OCI-LY3 (cell line): ENCODE data around the gene PTDSS2.
"Not testable (repeated sequence)": the region's sequence is repeated elsewhere in the genome, so short reads cannot be mapped to it uniquely, and the experiment has no call there.

Source experiments
- CTCF ChIP-seq: fragments of 200-600, 300-600 bp; sonication (generic); IDR thresholded peaks from 2 replicates; pipeline ENCODE4 v1.5.1; 2014; ENCODE audit warnings: antibody characterized with exemption, low read length, low read depth
- EZH2phosphoT487 ChIP-seq: fragments of 200-600 bp; shearing (Covaris generic); IDR thresholded peaks from 2 replicates; pipeline ENCODE4 v1.6.1; 2018; ENCODE audit warnings: antibody characterized with exemption, mixed run types, low read depth

- not testable (repeated sequence) for TF ChIP-seq CTCF, EZH2phosphoT487
Measured at GRCh38 chr11:411520-411919, 38.6 kb upstream of the PTDSS2 start.
